GM23338 (cell line): Measurements from ENCODE around the gene TNNT2. TPM values are rescaled to one million over a fixed set of nuclear protein-coding genes. Genes with fewer than 3 reads are reported as not detected.

ENCODE experiments used
- ATAC-seq: fragments of 200-7000 bp; cut with Tn5 transposase; 3 replicates; pipeline ENCODE4 v1.9.1; 2020
- DNase-seq: peaks from one replicate; pipeline ENCODE4 v3.0.0-alpha.2; 2015; ENCODE audit warnings: low spot score
- H2AFZ ChIP-seq: fragments of 200-600 bp; sonication (generic); 2 replicates; pipeline ENCODE4 v1.8.0; 2016; ENCODE audit warnings: antibody characterized with exemption, mild to moderate bottlenecking, moderate library complexity
- H3F3A ChIP-seq: fragments of 200-600 bp; sonication (generic); replicated peaks from 2 replicates; pipeline ENCODE4 v1.8.0; 2017; ENCODE audit warnings: antibody characterized with exemption, mixed run types, low read depth
- H3K27ac ChIP-seq: fragments of 200-600 bp; sonication (generic); 2 replicates; pipeline ENCODE4 v1.6.1; 2016; ENCODE audit warnings: low read depth
- H3K27me3 ChIP-seq: fragments of 200-600 bp; sonication (generic); 2 replicates; pipeline ENCODE4 v1.8.0; 2016; ENCODE audit warnings: mild to moderate bottlenecking, mixed run types, moderate library complexity; ENCODE audit not compliant: insufficient read depth
- H3K36me3 ChIP-seq: fragments of 200-600 bp; sonication (generic); 2 replicates; pipeline ENCODE4 v1.8.0; 2016; ENCODE audit warnings: mild to moderate bottlenecking; ENCODE audit not compliant: insufficient read depth
- H3K4me1 ChIP-seq: fragments of 200-600 bp; sonication (generic); 2 replicates; pipeline ENCODE4 v1.8.0; 2016; ENCODE audit warnings: mild to moderate bottlenecking, moderate library complexity; ENCODE audit not compliant: insufficient read depth
- H3K4me2 ChIP-seq: fragments of 200-600 bp; sonication (generic); 2 replicates; pipeline ENCODE4 v1.7.1; 2017; ENCODE audit warnings: mixed run types
- H3K4me3 ChIP-seq: fragments of 200-600 bp; sonication (generic); 2 replicates; pipeline ENCODE4 v1.6.1; 2016; ENCODE audit warnings: mixed run types
- H3K79me2 ChIP-seq: fragments of 200-600 bp; sonication (generic); replicated peaks from 2 replicates; pipeline ENCODE4 v1.8.0; 2017; ENCODE audit warnings: mild to moderate bottlenecking; ENCODE audit not compliant: insufficient read depth
- H3K9me2 ChIP-seq: fragments of 200-600 bp; sonication (generic); 2 replicates; pipeline ENCODE4 v1.8.0; 2017; ENCODE audit not compliant: insufficient read depth
- H4K20me1 ChIP-seq: fragments of 200-600 bp; sonication (generic); replicated peaks from 2 replicates; pipeline ENCODE4 v1.8.0; 2017; ENCODE audit warnings: mild to moderate bottlenecking; ENCODE audit not compliant: insufficient read depth
- H3K27ac Mint-ChIP-seq: 2 replicates; pipeline ENCODE4 v1.8.0; 2020; ENCODE audit warnings: inconsistent platforms, mild to moderate bottlenecking, moderate library complexity, mixed read lengths
- H3K27me3 Mint-ChIP-seq: 3 replicates; pipeline ENCODE4 v1.8.0; 2022; ENCODE audit warnings: low read depth, mild to moderate bottlenecking, moderate library complexity, mixed read lengths, inconsistent platforms; ENCODE audit not compliant: insufficient read depth, poor library complexity
- H3K36me3 Mint-ChIP-seq: 3 replicates; pipeline ENCODE4 v1.8.0; 2021; ENCODE audit warnings: low read depth, mild to moderate bottlenecking, inconsistent platforms, moderate library complexity, mixed read lengths
- H3K4me1 Mint-ChIP-seq: 3 replicates; pipeline ENCODE4 v1.8.0; 2020; ENCODE audit warnings: mild to moderate bottlenecking, inconsistent platforms, mixed read lengths
- H3K4me3 Mint-ChIP-seq: 3 replicates; pipeline ENCODE4 v1.8.0; 2021; ENCODE audit warnings: moderate library complexity, mild to moderate bottlenecking, inconsistent platforms, mixed read lengths
- H3K9me3 Mint-ChIP-seq: 3 replicates; pipeline ENCODE4 v1.8.0; 2020; ENCODE audit warnings: moderate library complexity, mild to moderate bottlenecking, inconsistent platforms, mixed read lengths
- CREB1 ChIP-seq: fragments of 250-450 bp; sonication (Bioruptor Pico); IDR thresholded peaks from 2 replicates; pipeline ENCODE4 v1.5.0; 2020; ENCODE audit warnings: low read depth, mild to moderate bottlenecking, moderate library complexity
- EZH2 ChIP-seq: fragments of 200-600 bp; sonication (generic); IDR thresholded peaks from one replicate; pipeline ENCODE4 v1.8.0; 2017; ENCODE audit warnings: antibody characterized with exemption, mild to moderate bottlenecking, low read depth; ENCODE audit not compliant: unreplicated experiment
- EZH2phosphoT487 ChIP-seq: fragments of 200-600 bp; sonication (generic); IDR thresholded peaks from one replicate; pipeline ENCODE4 v1.8.1; 2018; ENCODE audit warnings: antibody characterized with exemption; ENCODE audit not compliant: unreplicated experiment
- JUNB ChIP-seq: IDR thresholded peaks from one replicate; pipeline ENCODE4 v1.6.1; 2016; ENCODE audit warnings: antibody characterized with exemption; ENCODE audit not compliant: unreplicated experiment
- POLR2AphosphoS5 ChIP-seq: IDR thresholded peaks from 2 replicates; pipeline ENCODE4 v1.6.1; 2016; ENCODE audit warnings: antibody characterized with exemption, low read depth
- STAT1 ChIP-seq: IDR thresholded peaks from one replicate; pipeline ENCODE4 v1.6.1; 2016; ENCODE audit warnings: antibody characterized with exemption; ENCODE audit not compliant: unreplicated experiment
- ZNF331 ChIP-seq: fragments of 250-450 bp; sonication (Bioruptor Pico); IDR thresholded peaks from 2 replicates; pipeline ENCODE4 v1.5.0; 2020; ENCODE audit warnings: low read depth, mild to moderate bottlenecking, moderate library complexity
- polyA plus RNA-seq: library from polyadenylated mRNA; unstranded; fragments of >200 nt; fragmentation: Nextera tagmentation; extraction: Ambion mirVana; gene quantifications from 2 replicates; pipeline ENCODE4 v1.2.1, GENCODE V29; 2016
- total RNA-seq: library from RNA; depleted of rRNA; stranded (reverse); fragments of >200 nt; shearing (Covaris generic); gene quantifications from 2 replicates; pipeline ENCODE4 v1.2.3, GENCODE V29; 2014
- TF ChIP-seq, protein P1 (sequence below): IDR thresholded peaks from one replicate; pipeline ENCODE4 v1.6.1; 2018; ENCODE audit warnings: antibody characterized with exemption; ENCODE audit not compliant: unreplicated experiment
- TF ChIP-seq, protein P2 (sequence below): fragments of 250-450 bp; sonication (Bioruptor Pico); IDR thresholded peaks from 2 replicates; pipeline ENCODE4 v1.5.0; 2020; ENCODE audit warnings: mild to moderate bottlenecking, moderate library complexity
- TF ChIP-seq, protein P3 (sequence below), 2 experiments: fragments of 200-600 bp in 1 of 2; sonication (generic) in 1 of 2; conservative IDR thresholded peaks; 2 replicates each; pipeline versions ENCODE4 v1.5.1 to v1.6.1; 2016 to 2017; ENCODE audit warnings: antibody characterized with exemption in 2 of 2, low read depth in 2 of 2, mild to moderate bottlenecking in 2 of 2, moderate library complexity in 1 of 2

TNNT2 gene
- total and polyA plus RNA-seq, 2 experiments from 2014 or later: 7.5 to 19.1 TPM

DNA sequence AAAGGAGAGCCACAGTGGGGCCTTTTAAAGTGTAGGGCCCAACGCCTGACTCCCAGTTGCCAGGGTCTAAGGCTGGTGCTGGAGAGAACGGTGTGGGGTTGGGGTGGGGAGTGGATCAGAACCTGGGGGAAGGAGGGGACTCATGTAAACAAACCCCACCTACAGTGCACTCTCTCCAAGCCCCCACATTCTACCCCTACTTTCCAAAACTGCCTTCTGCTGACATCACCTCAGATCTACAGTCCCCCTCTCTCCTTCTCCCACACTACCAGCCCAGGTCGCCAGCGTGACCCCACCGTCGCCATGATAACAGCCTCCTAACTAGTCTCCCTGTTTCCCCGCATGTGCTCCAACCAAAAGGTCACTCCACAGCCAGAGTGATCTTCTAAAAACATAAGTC, 26.6 kb downstream of the TNNT2 start (continued):
- TF ChIP-seq, protein P1, sequence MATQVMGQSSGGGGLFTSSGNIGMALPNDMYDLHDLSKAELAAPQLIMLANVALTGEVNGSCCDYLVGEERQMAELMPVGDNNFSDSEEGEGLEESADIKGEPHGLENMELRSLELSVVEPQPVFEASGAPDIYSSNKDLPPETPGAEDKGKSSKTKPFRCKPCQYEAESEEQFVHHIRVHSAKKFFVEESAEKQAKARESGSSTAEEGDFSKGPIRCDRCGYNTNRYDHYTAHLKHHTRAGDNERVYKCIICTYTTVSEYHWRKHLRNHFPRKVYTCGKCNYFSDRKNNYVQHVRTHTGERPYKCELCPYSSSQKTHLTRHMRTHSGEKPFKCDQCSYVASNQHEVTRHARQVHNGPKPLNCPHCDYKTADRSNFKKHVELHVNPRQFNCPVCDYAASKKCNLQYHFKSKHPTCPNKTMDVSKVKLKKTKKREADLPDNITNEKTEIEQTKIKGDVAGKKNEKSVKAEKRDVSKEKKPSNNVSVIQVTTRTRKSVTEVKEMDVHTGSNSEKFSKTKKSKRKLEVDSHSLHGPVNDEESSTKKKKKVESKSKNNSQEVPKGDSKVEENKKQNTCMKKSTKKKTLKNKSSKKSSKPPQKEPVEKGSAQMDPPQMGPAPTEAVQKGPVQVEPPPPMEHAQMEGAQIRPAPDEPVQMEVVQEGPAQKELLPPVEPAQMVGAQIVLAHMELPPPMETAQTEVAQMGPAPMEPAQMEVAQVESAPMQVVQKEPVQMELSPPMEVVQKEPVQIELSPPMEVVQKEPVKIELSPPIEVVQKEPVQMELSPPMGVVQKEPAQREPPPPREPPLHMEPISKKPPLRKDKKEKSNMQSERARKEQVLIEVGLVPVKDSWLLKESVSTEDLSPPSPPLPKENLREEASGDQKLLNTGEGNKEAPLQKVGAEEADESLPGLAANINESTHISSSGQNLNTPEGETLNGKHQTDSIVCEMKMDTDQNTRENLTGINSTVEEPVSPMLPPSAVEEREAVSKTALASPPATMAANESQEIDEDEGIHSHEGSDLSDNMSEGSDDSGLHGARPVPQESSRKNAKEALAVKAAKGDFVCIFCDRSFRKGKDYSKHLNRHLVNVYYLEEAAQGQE: no peak

DNA sequence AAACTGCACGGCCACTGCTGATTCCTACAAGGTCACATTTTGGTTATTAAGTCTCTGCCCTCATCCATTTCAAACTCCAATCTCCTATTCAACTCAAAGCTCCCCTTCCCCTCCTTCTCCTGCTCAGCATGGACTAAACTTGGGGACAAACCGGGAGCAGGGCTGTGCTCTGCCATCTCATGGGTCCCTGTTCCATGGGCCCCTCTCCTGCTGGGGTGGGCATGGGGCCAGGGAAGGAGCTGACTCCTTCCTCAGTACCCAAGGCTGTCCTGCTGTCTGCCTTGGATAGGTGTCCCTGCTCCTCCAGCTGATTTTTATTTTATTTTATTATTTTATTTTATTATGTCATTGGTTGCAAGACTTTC, 27.1 kb downstream of the TNNT2 start:
- H3K36me3 ChIP-seq: no peaks in the 10 kb centered on the region
- no peaks in the 10 kb centered on the region for H3K27me3 ChIP-seq
- no peak overlapping the region for H3K27ac Mint-ChIP-seq
- peaks cover 19% of the 10 kb centered on the region for H3K4me1 ChIP-seq
- no peak overlapping the region for H3K4me2 ChIP-seq
- no peak overlapping the region for H3K4me3 Mint-ChIP-seq
- peaks cover 14% of the 10 kb centered on the region for H3K27me3 Mint-ChIP-seq
- H3K4me3 ChIP-seq: no peak overlapping the region
- H3K36me3 Mint-ChIP-seq: no peaks in the 10 kb centered on the region
- no peaks in the 10 kb centered on the region for H3K79me2 ChIP-seq
- H2AFZ ChIP-seq: no peak overlapping the region
- H4K20me1 ChIP-seq: no peaks in the 10 kb centered on the region
- H3K9me3 Mint-ChIP-seq: no peaks in the 10 kb centered on the region; the same call in 2 of the 3 replicates
- H3K27ac ChIP-seq: no peak overlapping the region
- H3K9me2 ChIP-seq: no peaks in the 10 kb centered on the region
- peaks cover 4% of the 10 kb centered on the region; the same call in 1 of the 2 replicates for H3F3A ChIP-seq
- ATAC-seq: no peak
- no peak for DNase-seq
- H3K4me1 Mint-ChIP-seq: peaks cover 36% of the 10 kb centered on the region
- TF ChIP-seq CREB1 (CRISPR knock-in tag) (no peak), STAT1 (no peak), EZH2 (no peak), EZH2phosphoT487 (no peak), ZNF331 (CRISPR knock-in tag) (no peak), POLR2AphosphoS5 (no peak), JUNB (no peak)
- TF ChIP-seq, protein P1: no peak
- TF ChIP-seq, protein P2, sequence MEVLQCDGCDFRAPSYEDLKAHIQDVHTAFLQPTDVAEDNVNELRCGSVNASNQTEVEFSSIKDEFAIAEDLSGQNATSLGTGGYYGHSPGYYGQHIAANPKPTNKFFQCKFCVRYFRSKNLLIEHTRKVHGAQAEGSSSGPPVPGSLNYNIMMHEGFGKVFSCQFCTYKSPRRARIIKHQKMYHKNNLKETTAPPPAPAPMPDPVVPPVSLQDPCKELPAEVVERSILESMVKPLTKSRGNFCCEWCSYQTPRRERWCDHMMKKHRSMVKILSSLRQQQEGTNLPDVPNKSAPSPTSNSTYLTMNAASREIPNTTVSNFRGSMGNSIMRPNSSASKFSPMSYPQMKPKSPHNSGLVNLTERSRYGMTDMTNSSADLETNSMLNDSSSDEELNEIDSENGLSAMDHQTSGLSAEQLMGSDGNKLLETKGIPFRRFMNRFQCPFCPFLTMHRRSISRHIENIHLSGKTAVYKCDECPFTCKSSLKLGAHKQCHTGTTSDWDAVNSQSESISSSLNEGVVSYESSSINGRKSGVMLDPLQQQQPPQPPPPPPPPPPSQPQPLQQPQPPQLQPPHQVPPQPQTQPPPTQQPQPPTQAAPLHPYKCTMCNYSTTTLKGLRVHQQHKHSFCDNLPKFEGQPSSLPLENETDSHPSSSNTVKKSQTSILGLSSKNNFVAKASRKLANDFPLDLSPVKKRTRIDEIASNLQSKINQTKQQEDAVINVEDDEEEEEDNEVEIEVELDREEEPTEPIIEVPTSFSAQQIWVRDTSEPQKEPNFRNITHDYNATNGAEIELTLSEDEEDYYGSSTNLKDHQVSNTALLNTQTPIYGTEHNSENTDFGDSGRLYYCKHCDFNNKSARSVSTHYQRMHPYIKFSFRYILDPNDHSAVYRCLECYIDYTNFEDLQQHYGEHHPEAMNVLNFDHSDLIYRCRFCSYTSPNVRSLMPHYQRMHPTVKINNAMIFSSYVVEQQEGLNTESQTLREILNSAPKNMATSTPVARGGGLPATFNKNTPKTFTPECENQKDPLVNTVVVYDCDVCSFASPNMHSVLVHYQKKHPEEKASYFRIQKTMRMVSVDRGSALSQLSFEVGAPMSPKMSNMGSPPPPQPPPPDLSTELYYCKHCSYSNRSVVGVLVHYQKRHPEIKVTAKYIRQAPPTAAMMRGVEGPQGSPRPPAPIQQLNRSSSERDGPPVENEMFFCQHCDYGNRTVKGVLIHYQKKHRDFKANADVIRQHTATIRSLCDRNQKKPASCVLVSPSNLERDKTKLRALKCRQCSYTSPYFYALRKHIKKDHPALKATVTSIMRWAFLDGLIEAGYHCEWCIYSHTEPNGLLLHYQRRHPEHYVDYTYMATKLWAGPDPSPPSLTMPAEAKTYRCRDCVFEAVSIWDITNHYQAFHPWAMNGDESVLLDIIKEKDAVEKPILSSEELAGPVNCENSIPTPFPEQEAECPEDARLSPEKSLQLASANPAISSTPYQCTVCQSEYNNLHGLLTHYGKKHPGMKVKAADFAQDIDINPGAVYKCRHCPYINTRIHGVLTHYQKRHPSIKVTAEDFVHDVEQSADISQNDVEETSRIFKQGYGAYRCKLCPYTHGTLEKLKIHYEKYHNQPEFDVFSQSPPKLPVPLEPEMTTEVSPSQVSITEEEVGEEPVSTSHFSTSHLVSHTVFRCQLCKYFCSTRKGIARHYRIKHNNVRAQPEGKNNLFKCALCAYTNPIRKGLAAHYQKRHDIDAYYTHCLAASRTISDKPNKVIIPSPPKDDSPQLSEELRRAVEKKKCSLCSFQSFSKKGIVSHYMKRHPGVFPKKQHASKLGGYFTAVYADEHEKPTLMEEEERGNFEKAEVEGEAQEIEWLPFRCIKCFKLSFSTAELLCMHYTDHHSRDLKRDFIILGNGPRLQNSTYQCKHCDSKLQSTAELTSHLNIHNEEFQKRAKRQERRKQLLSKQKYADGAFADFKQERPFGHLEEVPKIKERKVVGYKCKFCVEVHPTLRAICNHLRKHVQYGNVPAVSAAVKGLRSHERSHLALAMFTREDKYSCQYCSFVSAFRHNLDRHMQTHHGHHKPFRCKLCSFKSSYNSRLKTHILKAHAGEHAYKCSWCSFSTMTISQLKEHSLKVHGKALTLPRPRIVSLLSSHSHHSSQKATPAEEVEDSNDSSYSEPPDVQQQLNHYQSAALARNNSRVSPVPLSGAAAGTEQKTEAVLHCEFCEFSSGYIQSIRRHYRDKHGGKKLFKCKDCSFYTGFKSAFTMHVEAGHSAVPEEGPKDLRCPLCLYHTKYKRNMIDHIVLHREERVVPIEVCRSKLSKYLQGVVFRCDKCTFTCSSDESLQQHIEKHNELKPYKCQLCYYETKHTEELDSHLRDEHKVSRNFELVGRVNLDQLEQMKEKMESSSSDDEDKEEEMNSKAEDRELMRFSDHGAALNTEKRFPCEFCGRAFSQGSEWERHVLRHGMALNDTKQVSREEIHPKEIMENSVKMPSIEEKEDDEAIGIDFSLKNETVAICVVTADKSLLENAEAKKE: no peak
- TF ChIP-seq, protein P3, sequence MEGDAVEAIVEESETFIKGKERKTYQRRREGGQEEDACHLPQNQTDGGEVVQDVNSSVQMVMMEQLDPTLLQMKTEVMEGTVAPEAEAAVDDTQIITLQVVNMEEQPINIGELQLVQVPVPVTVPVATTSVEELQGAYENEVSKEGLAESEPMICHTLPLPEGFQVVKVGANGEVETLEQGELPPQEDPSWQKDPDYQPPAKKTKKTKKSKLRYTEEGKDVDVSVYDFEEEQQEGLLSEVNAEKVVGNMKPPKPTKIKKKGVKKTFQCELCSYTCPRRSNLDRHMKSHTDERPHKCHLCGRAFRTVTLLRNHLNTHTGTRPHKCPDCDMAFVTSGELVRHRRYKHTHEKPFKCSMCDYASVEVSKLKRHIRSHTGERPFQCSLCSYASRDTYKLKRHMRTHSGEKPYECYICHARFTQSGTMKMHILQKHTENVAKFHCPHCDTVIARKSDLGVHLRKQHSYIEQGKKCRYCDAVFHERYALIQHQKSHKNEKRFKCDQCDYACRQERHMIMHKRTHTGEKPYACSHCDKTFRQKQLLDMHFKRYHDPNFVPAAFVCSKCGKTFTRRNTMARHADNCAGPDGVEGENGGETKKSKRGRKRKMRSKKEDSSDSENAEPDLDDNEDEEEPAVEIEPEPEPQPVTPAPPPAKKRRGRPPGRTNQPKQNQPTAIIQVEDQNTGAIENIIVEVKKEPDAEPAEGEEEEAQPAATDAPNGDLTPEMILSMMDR (conservative IDR thresholded peaks at IDR 0.05; ENCODE audit: low read depth in 2 of 2): no peak
